ENCODE measurements around the gene LTF. TPM values are rescaled to one million over a fixed set of nuclear protein-coding genes. Genes with fewer than 3 reads are reported as not detected.
A peak's percentile ranks its signal among the peaks of the same experiment; 100 is the strongest.
"Not testable (repeated sequence)": the region's sequence is repeated elsewhere in the genome, so short reads cannot be mapped to it uniquely, and the experiment has no call there.

LTF gene
- total RNA-seq, 1 experiment from 2014 or later = 0.72 TPM

- no peak for DNase-seq (ENCODE audit: low read depth)
These were observed 48.4 kb downstream of the LTF start for GRCh38 chr3:46416125-46416810.

GRCh38 chr3:46414739-46415138 is 50.0 kb downstream of the LTF start:
- no peak for DNase-seq (ENCODE audit: low read depth)

GRCh38 chr3:46413951-46414350 is 50.8 kb downstream of the LTF start:
- DNase-seq (ENCODE audit: low read depth) = no peak

GRCh38 chr3:46412786-46413298 is 51.9 kb downstream of the LTF start:
- no peak for DNase-seq (ENCODE audit: low read depth)

GRCh38 chr3:46411271-46411670 is 53.4 kb downstream of the LTF start:
- no peak for DNase-seq (ENCODE audit: low read depth)

- DNase-seq (ENCODE audit: low read depth) = peak; percentile 40
These were observed 54.0 kb downstream of the LTF start for GRCh38 chr3:46410669-46411068.

GRCh38 chr3:46409739-46410489 is 54.8 kb downstream of the LTF start:
- no peak for DNase-seq (ENCODE audit: low read depth)

GRCh38 chr3:46408853-46409252 is 55.9 kb downstream of the LTF start:
- no peak for DNase-seq (ENCODE audit: low read depth)

GRCh38 chr3:46407970-46408369 is 56.7 kb downstream of the LTF start:
- no peak for DNase-seq (ENCODE audit: low read depth)

GRCh38 chr3:46406788-46407611 is 57.7 kb downstream of the LTF start, which contains the start of the genes CCR5AS and CCRL2:
CCR5AS (minus strand) TSS chr3:46407066.
CCRL2 (plus strand) TSS chr3:46407259; CDS start chr3:46408080, 821 bp downstream.
- DNase-seq (ENCODE audit: low read depth) = peak; percentile 84

GRCh38 chr3:46406443-46406787 is 58.3 kb downstream of the LTF start:
- no peak for DNase-seq (ENCODE audit: low read depth)

- DNase-seq (ENCODE audit: low read depth) = no peak
These were observed 59.2 kb downstream of the LTF start for GRCh38 chr3:46405301-46406019.

- DNase-seq (ENCODE audit: low read depth) = not testable (repeated sequence)
These were observed 61.8 kb downstream of the LTF start for GRCh38 chr3:46402902-46403301.

GRCh38 chr3:46401579-46401978 is 63.1 kb downstream of the LTF start:
- no peak for DNase-seq (ENCODE audit: low read depth)

- no peak for DNase-seq (ENCODE audit: low read depth)
These were observed 63.9 kb downstream of the LTF start for GRCh38 chr3:46400846-46401245.

- peak; percentile 89 for DNase-seq (ENCODE audit: low read depth)
These were observed 64.5 kb downstream of the LTF start for GRCh38 chr3:46400000-46400734.

GRCh38 chr3:46399557-46399956 is 65.1 kb downstream of the LTF start:
- DNase-seq (ENCODE audit: low read depth) = no peak

GRCh38 chr3:46399098-46399497 is 65.6 kb downstream of the LTF start:
- no peak for DNase-seq (ENCODE audit: low read depth)

GRCh38 chr3:46398186-46398955 is 66.3 kb downstream of the LTF start:
- DNase-seq (ENCODE audit: low read depth) = no peak

GRCh38 chr3:46397111-46397510 is 67.6 kb downstream of the LTF start:
- DNase-seq (ENCODE audit: low read depth) = no peak
